Muscle of leg (tissue), 11 donors: ENCODE data around the gene KEAP1. TPM values are rescaled to one million over a fixed set of nuclear protein-coding genes. Genes with fewer than 3 reads are reported as not detected.
"Not testable (repeated sequence)": the region's sequence is repeated elsewhere in the genome, so short reads cannot be mapped to it uniquely, and the experiment has no call there.

Experiments
- DNase-seq: peaks from one replicate; pipeline ENCODE4 v3.0.0; 2013
- H3K27ac ChIP-seq: one replicate; pipeline ENCODE4 v1.5.1; 2013; ENCODE audit warnings: mild to moderate bottlenecking, low read length, control low read depth
- H3K27me3 ChIP-seq: one replicate; pipeline ENCODE4 v1.6.1; 2013; ENCODE audit warnings: low read length; ENCODE audit not compliant: control insufficient read depth, insufficient read depth
- H3K36me3 ChIP-seq: one replicate; pipeline ENCODE4 v1.6.1; 2013; ENCODE audit warnings: low read length; ENCODE audit not compliant: control insufficient read depth, insufficient read depth
- H3K4me1 ChIP-seq: one replicate; pipeline ENCODE4 v1.6.1; 2013; ENCODE audit warnings: low read length; ENCODE audit not compliant: control insufficient read depth, insufficient read depth
- H3K4me3 ChIP-seq: one replicate; pipeline ENCODE4 v1.5.1; 2013; ENCODE audit warnings: low read length, control low read depth
- H3K9me3 ChIP-seq: replicated peaks from 2 replicates; pipeline ENCODE4 v1.6.1; 2013; ENCODE audit warnings: low read depth, low read length; ENCODE audit not compliant: control insufficient read depth
- WGBS: methylation state at CpG from one replicate; pipeline ENCODE4 v1.1.5; 2013; ENCODE audit warnings: missing lambda C conversion rate; ENCODE audit not compliant: insufficient coverage; 5-methylcytosine and 5-hydroxymethylcytosine counted together
- polyA plus RNA-seq, 8 donors: library from polyadenylated mRNA; unstranded; fragments of 120-200 nt; gene quantifications; one replicate each; pipeline versions ENCODE4 v1.2.1 to v1.2.3, GENCODE V29; 2013; ENCODE audit warnings: inconsistent platforms in 1 of 8, low replicate concordance in 1 of 8; ENCODE audit not compliant: insufficient read length in 8 of 8, insufficient read depth in 1 of 8
- total RNA-seq: library from RNA; stranded (reverse); fragments of 120-200 nt; gene quantifications from one replicate; pipeline ENCODE4 v1.2.4, GENCODE V29; 2013

KEAP1 gene
- total and polyA plus RNA-seq, 9 donors, result 55.2 to 75.0 (median 69.4) TPM

DNA sequence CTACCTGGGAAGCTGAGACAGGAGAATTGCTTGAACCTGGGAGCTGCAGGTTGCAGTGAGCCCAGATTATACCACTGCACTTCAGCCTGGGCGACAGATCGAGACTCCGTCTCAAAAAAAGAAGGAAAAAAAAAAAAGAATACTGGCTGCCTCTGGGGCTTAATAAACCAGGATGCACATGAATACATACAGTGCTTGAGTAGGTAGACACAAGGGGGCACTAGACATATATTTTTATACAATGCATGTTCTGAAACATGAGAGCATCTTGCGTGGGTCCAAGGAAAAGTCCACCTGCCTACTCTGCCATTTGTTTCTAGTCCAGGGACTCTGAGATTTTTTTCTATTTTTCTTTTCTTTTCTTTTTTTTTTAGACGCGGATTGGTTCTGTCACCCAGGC is 31.2 kb downstream of the KEAP1 start:
- no peaks in the 10 kb centered on the region for H3K9me3 ChIP-seq
- peak; percentile 50 for DNase-seq
- no peak overlapping the region for H3K27ac ChIP-seq
- H3K4me3 ChIP-seq, result no peak overlapping the region
- H3K36me3 ChIP-seq, result no peaks in the 10 kb centered on the region
- H3K27me3 ChIP-seq, result peaks cover 3% of the 10 kb centered on the region
- 52% methylated on average over 3 of the region's 6 CpGs for WGBS
- no peaks in the 10 kb centered on the region for H3K4me1 ChIP-seq

DNA sequence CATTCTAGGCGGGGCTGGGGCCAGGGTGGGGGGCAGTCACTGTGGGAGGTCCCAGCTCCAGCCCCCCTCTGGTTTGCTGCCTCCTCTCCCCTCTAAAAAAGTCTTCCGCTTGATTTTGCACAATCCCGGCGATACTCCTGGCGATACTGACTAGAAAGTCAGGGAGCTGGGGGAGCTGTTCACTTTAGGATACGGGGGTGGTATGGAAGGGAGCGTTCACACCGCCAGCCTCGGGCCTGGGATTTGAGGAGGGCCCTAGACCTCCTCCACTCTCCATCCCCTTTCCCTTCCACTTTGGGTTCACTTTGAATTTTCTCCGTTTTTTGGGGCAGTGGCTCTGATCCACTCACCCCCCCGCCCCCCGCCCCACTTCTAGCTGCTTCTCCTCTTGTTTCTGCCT is 35.0 kb downstream of the KEAP1 start:
- no peaks in the 10 kb centered on the region for H3K36me3 ChIP-seq
- no peak for DNase-seq
- 25% methylated on average over 1 of the region's 12 CpGs for WGBS
- peaks cover 3% of the 10 kb centered on the region for H3K27me3 ChIP-seq
- H3K4me3 ChIP-seq, result no peak overlapping the region
- H3K4me1 ChIP-seq, result no peaks in the 10 kb centered on the region
- no peak overlapping the region for H3K27ac ChIP-seq
- no peaks in the 10 kb centered on the region for H3K9me3 ChIP-seq

GRCh38 chr19:10467104-10467706 is 36.0 kb downstream of the KEAP1 start:
- Histone ChIP-seq H3K36me3 (no peaks in the 10 kb centered on the region), H3K4me3 (no peak overlapping the region), H3K9me3 (no peaks in the 10 kb centered on the region), H3K4me1 (no peaks in the 10 kb centered on the region), H3K27ac (no peak overlapping the region), H3K27me3 (peaks cover 3% of the 10 kb centered on the region)
- DNase-seq, result no peak
- 63% methylated on average over 18 of the region's 20 CpGs for WGBS

GRCh38 chr19:10464456-10464855 is 38.7 kb downstream of the KEAP1 start:
- no peaks in the 10 kb centered on the region for H3K9me3 ChIP-seq
- H3K27me3 ChIP-seq, result peaks cover 3% of the 10 kb centered on the region
- 90% methylated on average over 4 of the region's 5 CpGs for WGBS
- peaks cover 6% of the 10 kb centered on the region for H3K4me1 ChIP-seq
- no peaks in the 10 kb centered on the region for H3K36me3 ChIP-seq
- H3K27ac ChIP-seq, result no peak overlapping the region
- no peak overlapping the region for H3K4me3 ChIP-seq
- DNase-seq, result no peak

- no peak overlapping the region for H3K27ac ChIP-seq
- 70% methylated on average over 2 of the region's 4 CpGs for WGBS
- no peaks in the 10 kb centered on the region for H3K9me3 ChIP-seq
- no peak for DNase-seq
- H3K4me3 ChIP-seq, result no peak overlapping the region
- no peaks in the 10 kb centered on the region for H3K27me3 ChIP-seq
- no peaks in the 10 kb centered on the region for H3K36me3 ChIP-seq
- peaks cover 6% of the 10 kb centered on the region for H3K4me1 ChIP-seq
These were observed 40.6 kb downstream of the KEAP1 start for GRCh38 chr19:10462557-10462956.

DNA sequence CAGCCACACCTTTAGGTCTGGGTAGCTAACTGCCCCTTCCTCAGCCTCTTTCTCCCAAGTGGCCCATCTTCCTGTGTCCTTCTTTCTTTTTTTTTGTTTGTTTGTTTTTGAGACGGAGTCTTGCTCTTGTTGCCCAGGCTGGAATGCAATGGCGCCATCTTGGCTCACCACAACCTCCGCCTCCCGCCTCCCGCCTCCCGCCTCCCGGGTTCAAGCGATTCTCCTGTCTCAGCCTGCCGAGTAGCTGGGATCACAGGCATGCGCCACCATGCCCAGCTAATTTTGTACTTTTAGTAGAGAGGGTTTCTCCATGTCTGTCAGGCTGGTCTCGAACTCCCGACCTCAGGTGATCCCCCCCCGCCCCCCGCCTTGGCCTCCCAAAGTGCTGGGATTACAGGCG is 41.1 kb downstream of the KEAP1 start:
- H3K4me1 ChIP-seq, H3K36me3 ChIP-seq, H3K4me3 ChIP-seq, H3K9me3 ChIP-seq, DNase-seq, H3K27ac ChIP-seq, H3K27me3 ChIP-seq: not testable (repeated sequence)
- WGBS, result 100% methylated on average over 3 of the region's 15 CpGs

DNA sequence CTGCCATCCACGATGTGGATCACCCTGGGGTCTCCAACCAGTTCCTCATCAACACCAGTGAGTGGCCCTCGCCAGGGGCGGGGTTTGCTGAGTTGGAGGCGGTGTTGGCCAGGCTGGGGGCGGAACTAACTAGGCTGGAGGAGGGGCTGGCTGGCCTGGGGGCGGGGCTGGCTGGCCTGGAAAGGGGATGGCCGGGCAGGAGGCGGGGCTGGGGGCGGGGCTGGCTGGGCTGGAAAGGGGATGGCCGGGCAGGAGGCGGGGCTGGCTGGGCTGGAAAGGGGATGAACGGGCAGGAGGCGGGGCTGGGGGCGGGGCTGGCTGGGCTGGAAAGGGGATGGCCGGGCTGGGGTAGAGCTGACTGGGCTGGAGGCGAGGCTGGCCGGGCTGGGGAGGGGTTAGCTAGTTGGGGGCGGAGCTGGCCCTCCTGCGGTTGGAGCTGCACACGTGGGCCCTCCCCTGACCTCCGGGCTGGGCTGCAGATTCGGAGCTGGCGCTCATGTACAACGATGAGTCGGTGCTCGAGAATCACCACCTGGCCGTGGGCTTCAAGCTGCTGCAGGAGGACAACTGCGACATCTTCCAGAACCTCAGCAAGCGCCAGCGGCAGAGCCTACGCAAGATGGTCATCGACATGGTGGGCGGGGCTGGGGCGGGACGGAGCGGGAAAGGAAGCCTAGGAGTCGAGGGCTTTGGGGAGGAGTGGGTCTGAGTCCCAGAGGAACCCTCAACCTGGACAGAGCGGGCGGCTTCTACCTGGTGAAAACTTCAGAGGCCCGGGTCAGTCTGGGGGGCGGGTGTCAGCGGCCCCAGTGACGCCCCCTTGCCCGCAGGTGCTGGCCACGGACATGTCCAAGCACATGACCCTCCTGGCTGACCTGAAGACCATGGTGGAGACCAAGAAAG is 41.9 kb downstream of the KEAP1 start:
- Histone ChIP-seq H3K36me3 (no peaks in the 10 kb centered on the region), H3K9me3 (no peaks in the 10 kb centered on the region), H3K27me3 (no peaks in the 10 kb centered on the region), H3K4me3 (peak overlapping the region; percentile 35), H3K4me1 (peaks cover 6% of the 10 kb centered on the region), H3K27ac (no peak overlapping the region)
- 4% methylated on average over 43 of the region's 45 CpGs for WGBS
- peak; percentile 93 for DNase-seq

- H3K36me3 ChIP-seq, result no peaks in the 10 kb centered on the region
- no peak for DNase-seq
- H3K9me3 ChIP-seq, result no peaks in the 10 kb centered on the region
- H3K27ac ChIP-seq, result no peak overlapping the region
- H3K27me3 ChIP-seq, result no peaks in the 10 kb centered on the region
- WGBS, result 29% methylated on average over 8 of the region's 8 CpGs
- peaks cover 6% of the 10 kb centered on the region for H3K4me1 ChIP-seq
- no peak overlapping the region for H3K4me3 ChIP-seq
These were observed 42.5 kb downstream of the KEAP1 start for GRCh38 chr19:10460714-10461046.

DNA sequence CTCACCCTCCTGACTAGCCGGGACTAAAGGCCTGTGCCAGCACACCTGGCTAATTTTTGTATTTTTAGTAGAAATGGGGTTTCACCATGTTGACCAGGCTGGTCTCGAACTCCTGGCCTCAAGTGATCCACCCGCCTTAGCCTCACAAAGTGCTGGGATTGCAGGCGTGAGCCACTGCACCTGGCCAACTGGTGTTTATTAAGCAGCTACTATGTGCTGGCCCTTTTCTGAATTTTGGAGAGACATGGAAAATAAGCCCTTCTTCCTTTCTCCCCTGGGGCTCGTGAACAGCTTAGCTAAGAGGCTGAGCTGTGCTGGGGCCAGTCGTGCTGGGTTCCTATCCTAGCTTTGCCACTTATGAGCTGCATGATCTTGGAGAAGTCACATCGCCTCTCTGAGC is 44.4 kb downstream of the KEAP1 start:
- 75% methylated on average over 6 of the region's 7 CpGs for WGBS
- not testable (repeated sequence) for DNase-seq

GRCh38 chr19:10454267-10454666 is 48.9 kb downstream of the KEAP1 start:
- H3K36me3 ChIP-seq, result no peaks in the 10 kb centered on the region
- H3K27me3 ChIP-seq, result peaks cover 10% of the 10 kb centered on the region
- no peaks in the 10 kb centered on the region for H3K4me1 ChIP-seq
- no peak overlapping the region for H3K4me3 ChIP-seq
- H3K27ac ChIP-seq, result no peak overlapping the region
- no CpG with 5 or more reads among the region's 5 CpGs for WGBS
- no peak for DNase-seq
- H3K9me3 ChIP-seq, result no peaks in the 10 kb centered on the region

More for the DNA sequence above, 44.4 kb downstream of the KEAP1 start:
- not testable (repeated sequence) for H3K27me3 ChIP-seq, H3K4me1 ChIP-seq, H3K4me3 ChIP-seq, H3K9me3 ChIP-seq, H3K27ac ChIP-seq, H3K36me3 ChIP-seq
